SK-N-SH treated with all-trans-retinoic acid at 6 μM for 48 hours (cell line): ENCODE results near the gene MSRB1.
"Not testable (repeated sequence)": the region's sequence is repeated elsewhere in the genome, so short reads cannot be mapped to it uniquely, and the experiment has no call there.

Experiments
- ATAC-seq: fragments of 200-7000 bp; cut with Tn5 transposase; 3 replicates; pipeline ENCODE4 v1.9.1; 2020; ENCODE audit warnings: mild to moderate bottlenecking, moderate library complexity
- ARNTL ChIP-seq: fragments of 450-650 bp; formaldehyde crosslinking; IDR thresholded peaks from 2 replicates; pipeline ENCODE4 v1.5.0; 2020; ENCODE audit warnings: low read depth, mild to moderate bottlenecking, moderate library complexity, borderline replicate concordance
- BACH2 ChIP-seq: fragments of 250-450 bp; sonication (Bioruptor Pico); IDR thresholded peaks from 2 replicates; pipeline ENCODE4 v1.9.0; 2021; ENCODE audit warnings: mild to moderate bottlenecking, borderline replicate concordance
- CSDC2 ChIP-seq: fragments of 250-450 bp; sonication (Bioruptor Pico); IDR thresholded peaks from 2 replicates; pipeline ENCODE4 v1.5.0; 2020; ENCODE audit warnings: mild to moderate bottlenecking, moderate library complexity
- ESRRG ChIP-seq: fragments of 250-450 bp; sonication (Bioruptor Pico); IDR thresholded peaks from 2 replicates; pipeline ENCODE4 v1.6.1; 2021; ENCODE audit warnings: mild to moderate bottlenecking
- GLIS3 ChIP-seq: fragments of 250-450 bp; sonication (Bioruptor Pico); IDR thresholded peaks from 2 replicates; pipeline ENCODE4 v1.5.0; 2020; ENCODE audit warnings: mild to moderate bottlenecking, moderate library complexity
- PPARA ChIP-seq: fragments of 250-450 bp; sonication (Bioruptor Pico); IDR thresholded peaks from 2 replicates; pipeline ENCODE4 v1.5.0; 2020; ENCODE audit warnings: mild to moderate bottlenecking, borderline replicate concordance
- RARB ChIP-seq: fragments of 250-450 bp; sonication (Bioruptor Pico); IDR thresholded peaks from 2 replicates; pipeline ENCODE4 v1.8.0; 2021; ENCODE audit warnings: mild to moderate bottlenecking, moderate library complexity
- SNAI2 ChIP-seq: fragments of 250-450 bp; sonication (Bioruptor Pico); IDR thresholded peaks from 2 replicates; pipeline ENCODE4 v1.5.0; 2020; ENCODE audit warnings: mild to moderate bottlenecking, moderate library complexity
- TOX ChIP-seq: fragments of 250-450 bp; sonication (Bioruptor Pico); IDR thresholded peaks from 2 replicates; pipeline ENCODE4 v1.8.0; 2021; ENCODE audit warnings: mild to moderate bottlenecking, moderate library complexity, borderline replicate concordance
- ZC3H10 ChIP-seq: fragments of 250-450 bp; sonication (Bioruptor Pico); IDR thresholded peaks from 2 replicates; pipeline ENCODE4 v1.5.1; 2021; ENCODE audit warnings: mild to moderate bottlenecking, moderate library complexity
- ZFP30 ChIP-seq: fragments of 450-650 bp; formaldehyde crosslinking; IDR thresholded peaks from 2 replicates; pipeline ENCODE4 v1.5.0; 2022; ENCODE audit warnings: mild to moderate bottlenecking, moderate library complexity
- ZNF565 ChIP-seq: fragments of 450-650 bp; formaldehyde crosslinking; conservative IDR thresholded peaks from 2 replicates; pipeline ENCODE4 v1.5.0; 2020; ENCODE audit warnings: low read depth, mild to moderate bottlenecking, moderate library complexity
- ZNF70 ChIP-seq: fragments of 450-650 bp; formaldehyde crosslinking; IDR thresholded peaks from 2 replicates; pipeline ENCODE4 v1.5.0; 2020; ENCODE audit warnings: mild to moderate bottlenecking, moderate library complexity
- TF ChIP-seq, protein P1 (sequence below): fragments of 250-450 bp; sonication (Bioruptor Pico); IDR thresholded peaks from 2 replicates; pipeline ENCODE4 v1.5.0; 2020; ENCODE audit warnings: mild to moderate bottlenecking, moderate library complexity
- TF ChIP-seq, protein P2 (sequence below): fragments of 250-450 bp; sonication (Bioruptor Pico); IDR thresholded peaks from 2 replicates; pipeline ENCODE4 v1.8.0; 2021; ENCODE audit warnings: low read depth, mild to moderate bottlenecking, moderate library complexity, borderline replicate concordance
- TF ChIP-seq, protein P3 (sequence below): fragments of 250-450 bp; sonication (Bioruptor Pico); IDR thresholded peaks from 2 replicates; pipeline ENCODE4 v1.8.0; 2020; ENCODE audit warnings: mild to moderate bottlenecking, moderate library complexity, borderline replicate concordance
- TF ChIP-seq, protein P4 (sequence below): fragments of 250-450 bp; sonication (Bioruptor Pico); IDR thresholded peaks from 2 replicates; pipeline ENCODE4 v1.5.1; 2020; ENCODE audit warnings: low read depth, mild to moderate bottlenecking, moderate library complexity

Gene MSRB1

DNA sequence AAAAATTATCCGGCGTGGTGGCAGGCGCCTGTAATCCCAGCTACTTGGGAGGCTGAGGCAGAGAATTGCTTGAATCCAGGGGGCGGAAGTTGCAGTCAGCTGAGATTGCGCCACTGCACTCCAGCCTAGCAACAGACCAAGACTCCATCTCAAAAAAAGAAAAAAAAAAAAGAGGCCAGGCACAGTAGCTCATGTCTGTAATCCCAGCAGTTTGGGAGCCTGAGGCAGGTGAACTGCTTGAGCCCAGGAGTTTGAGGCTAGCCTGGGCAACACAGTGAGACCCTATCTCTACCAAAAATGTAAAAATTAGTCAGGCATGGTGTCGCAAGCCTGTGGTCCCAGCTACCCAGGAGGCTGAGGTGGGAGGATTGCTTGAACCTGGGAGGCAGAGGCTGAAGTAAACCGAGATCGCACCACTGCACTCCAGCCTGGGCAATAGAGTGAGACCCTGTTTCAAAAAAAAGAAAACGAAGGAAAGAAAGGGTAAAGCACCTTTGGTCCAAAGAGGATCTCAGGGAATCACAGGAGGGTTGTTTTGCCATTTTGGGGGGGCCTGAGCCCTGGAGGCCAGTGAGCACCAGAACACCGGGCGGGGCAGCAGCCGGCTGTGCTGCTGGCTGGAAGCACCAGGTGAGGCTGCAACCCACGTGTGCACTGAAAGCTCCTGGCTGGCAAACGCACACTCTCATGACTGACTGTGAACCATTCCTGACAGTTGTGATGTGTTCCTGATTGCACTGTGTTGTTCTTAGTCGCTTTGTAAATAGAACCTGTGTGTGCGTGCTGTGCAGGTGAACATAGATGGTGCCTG is 43.2 kb downstream of the MSRB1 start:
- TF ChIP-seq CSDC2 (CRISPR knock-in tag): no peak
- TF ChIP-seq, protein P1, sequence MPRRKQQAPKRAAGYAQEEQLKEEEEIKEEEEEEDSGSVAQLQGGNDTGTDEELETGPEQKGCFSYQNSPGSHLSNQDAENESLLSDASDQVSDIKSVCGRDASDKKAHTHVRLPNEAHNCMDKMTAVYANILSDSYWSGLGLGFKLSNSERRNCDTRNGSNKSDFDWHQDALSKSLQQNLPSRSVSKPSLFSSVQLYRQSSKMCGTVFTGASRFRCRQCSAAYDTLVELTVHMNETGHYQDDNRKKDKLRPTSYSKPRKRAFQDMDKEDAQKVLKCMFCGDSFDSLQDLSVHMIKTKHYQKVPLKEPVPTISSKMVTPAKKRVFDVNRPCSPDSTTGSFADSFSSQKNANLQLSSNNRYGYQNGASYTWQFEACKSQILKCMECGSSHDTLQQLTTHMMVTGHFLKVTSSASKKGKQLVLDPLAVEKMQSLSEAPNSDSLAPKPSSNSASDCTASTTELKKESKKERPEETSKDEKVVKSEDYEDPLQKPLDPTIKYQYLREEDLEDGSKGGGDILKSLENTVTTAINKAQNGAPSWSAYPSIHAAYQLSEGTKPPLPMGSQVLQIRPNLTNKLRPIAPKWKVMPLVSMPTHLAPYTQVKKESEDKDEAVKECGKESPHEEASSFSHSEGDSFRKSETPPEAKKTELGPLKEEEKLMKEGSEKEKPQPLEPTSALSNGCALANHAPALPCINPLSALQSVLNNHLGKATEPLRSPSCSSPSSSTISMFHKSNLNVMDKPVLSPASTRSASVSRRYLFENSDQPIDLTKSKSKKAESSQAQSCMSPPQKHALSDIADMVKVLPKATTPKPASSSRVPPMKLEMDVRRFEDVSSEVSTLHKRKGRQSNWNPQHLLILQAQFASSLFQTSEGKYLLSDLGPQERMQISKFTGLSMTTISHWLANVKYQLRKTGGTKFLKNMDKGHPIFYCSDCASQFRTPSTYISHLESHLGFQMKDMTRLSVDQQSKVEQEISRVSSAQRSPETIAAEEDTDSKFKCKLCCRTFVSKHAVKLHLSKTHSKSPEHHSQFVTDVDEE (CRISPR knock-in tag): no peak
- TF ChIP-seq SNAI2 (CRISPR knock-in tag): no peak
- TF ChIP-seq ZFP30 (CRISPR knock-in tag): no peak
- no peak for TF ChIP-seq ARNTL (CRISPR knock-in tag)
- ATAC-seq: no peak

DNA sequence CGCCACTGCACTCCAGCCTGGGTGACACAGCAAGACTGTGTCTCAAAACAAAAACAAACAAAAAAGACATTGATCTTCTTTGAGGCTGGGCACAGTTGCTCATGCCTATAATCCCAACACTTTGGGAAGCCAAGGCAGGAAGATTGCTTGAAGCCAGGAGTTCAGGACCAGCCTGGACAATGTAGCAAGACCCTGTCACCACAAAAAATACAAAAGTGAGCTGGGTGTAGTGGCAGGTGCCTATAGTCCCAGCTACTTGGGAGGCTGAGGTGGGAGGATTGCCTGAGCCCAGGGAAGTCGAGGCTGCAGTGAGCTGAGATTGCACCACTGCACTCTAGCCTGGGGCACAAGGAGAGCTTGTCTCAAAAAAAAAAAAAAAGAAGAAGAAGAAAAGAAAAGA is 45.3 kb downstream of the MSRB1 start:
- ATAC-seq: not testable (repeated sequence)

DNA sequence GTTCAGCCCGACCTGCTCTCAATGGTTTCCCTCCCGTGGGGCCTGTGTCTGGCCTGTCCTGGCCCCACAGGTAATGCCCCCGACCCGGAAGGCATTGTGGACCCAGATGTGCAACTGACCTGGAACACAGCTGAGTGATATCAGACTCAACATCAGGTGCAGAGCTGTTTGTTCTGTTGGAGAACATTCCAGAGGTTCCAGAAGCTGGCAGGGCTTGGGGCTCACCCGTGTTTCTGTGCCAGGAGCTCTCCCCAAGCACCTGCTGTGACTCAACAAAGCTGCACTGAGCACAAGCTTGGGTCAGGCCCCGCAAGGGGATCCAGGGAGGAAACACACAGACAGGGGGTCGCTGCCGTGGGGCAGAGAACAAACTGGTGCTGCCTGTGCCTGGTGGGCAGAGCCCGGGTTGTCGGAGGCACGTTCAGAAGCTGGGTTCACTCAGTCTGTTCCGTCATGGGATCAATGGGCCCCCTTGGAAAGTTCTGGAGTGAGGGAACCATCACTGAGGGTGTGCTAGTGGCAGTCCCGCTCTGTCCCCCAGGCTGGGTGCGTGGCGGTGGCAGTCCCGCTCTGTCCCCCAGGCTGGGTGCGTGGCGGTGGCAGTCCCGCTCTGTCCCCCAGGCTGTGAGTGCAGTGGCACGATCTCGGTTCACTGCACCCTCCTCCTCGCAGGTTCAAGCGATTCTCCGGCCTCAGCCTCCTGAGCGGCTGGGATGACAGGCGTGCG is 46.9 kb downstream of the MSRB1 start:
- no peak for ATAC-seq
- TF ChIP-seq, protein P2, sequence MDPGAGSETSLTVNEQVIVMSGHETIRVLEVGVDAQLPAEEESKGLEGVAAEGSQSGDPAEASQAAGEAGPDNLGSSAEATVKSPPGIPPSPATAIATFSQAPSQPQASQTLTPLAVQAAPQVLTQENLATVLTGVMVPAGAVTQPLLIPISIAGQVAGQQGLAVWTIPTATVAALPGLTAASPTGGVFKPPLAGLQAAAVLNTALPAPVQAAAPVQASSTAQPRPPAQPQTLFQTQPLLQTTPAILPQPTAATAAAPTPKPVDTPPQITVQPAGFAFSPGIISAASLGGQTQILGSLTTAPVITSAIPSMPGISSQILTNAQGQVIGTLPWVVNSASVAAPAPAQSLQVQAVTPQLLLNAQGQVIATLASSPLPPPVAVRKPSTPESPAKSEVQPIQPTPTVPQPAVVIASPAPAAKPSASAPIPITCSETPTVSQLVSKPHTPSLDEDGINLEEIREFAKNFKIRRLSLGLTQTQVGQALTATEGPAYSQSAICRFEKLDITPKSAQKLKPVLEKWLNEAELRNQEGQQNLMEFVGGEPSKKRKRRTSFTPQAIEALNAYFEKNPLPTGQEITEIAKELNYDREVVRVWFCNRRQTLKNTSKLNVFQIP (CRISPR knock-in tag): no peak
- no peak for TF ChIP-seq TOX (CRISPR knock-in tag)
- TF ChIP-seq BACH2: no peak
- TF ChIP-seq, protein P3, sequence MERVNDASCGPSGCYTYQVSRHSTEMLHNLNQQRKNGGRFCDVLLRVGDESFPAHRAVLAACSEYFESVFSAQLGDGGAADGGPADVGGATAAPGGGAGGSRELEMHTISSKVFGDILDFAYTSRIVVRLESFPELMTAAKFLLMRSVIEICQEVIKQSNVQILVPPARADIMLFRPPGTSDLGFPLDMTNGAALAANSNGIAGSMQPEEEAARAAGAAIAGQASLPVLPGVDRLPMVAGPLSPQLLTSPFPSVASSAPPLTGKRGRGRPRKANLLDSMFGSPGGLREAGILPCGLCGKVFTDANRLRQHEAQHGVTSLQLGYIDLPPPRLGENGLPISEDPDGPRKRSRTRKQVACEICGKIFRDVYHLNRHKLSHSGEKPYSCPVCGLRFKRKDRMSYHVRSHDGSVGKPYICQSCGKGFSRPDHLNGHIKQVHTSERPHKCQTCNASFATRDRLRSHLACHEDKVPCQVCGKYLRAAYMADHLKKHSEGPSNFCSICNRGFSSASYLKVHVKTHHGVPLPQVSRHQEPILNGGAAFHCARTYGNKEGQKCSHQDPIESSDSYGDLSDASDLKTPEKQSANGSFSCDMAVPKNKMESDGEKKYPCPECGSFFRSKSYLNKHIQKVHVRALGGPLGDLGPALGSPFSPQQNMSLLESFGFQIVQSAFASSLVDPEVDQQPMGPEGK: no peak
- TF ChIP-seq, all 23 proteins: peak for 0

DNA sequence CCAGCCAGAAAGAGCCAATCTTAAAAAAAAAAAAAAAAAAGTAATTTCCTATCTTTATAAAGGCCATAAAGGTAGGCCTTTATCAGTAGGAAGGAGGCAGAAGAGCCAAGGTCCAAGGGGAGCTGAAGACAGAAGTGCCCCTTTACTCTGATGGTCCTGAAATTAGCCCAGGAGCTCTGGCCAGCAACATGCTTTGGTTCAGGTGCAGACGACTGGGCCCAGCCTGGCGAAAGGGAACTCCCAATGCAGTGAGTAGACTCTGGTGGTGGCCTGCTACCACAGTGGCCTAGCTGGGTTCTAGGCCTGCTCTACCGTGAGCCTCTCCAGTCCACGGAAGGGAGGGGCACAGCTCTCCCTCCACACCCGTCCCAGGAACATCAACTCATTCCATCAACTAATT is 47.9 kb downstream of the MSRB1 start:
- no peak for ATAC-seq

DNA sequence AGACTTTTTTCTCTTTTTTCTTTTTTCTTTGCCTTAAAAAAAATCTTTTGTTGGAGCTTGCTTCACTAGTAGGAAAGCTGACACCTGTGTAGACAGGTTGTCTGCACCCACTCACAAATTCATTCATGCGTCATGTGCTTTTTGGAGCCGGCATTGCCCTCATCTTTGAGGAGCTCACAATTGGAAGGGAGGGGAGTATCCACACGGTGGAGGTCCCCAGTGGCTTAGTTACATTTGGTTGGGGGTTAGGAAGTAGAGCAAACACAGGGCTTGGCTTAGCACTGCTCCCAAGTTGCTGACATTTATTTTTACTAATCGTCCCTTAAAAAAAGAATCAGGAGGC is 52.3 kb downstream of the MSRB1 start:
- no peak for ATAC-seq
- TF ChIP-seq RARB (CRISPR knock-in tag): no peak
- no peak for TF ChIP-seq GLIS3
- TF ChIP-seq ZC3H10: no peak
- TF ChIP-seq, protein P4, sequence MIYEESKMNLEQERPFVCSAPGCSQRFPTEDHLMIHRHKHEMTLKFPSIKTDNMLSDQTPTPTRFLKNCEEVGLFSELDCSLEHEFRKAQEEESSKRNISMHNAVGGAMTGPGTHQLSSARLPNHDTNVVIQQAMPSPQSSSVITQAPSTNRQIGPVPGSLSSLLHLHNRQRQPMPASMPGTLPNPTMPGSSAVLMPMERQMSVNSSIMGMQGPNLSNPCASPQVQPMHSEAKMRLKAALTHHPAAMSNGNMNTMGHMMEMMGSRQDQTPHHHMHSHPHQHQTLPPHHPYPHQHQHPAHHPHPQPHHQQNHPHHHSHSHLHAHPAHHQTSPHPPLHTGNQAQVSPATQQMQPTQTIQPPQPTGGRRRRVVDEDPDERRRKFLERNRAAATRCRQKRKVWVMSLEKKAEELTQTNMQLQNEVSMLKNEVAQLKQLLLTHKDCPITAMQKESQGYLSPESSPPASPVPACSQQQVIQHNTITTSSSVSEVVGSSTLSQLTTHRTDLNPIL (CRISPR knock-in tag): no peak
- TF ChIP-seq ZNF70 (CRISPR knock-in tag): no peak
- no peak for TF ChIP-seq SNAI2 (CRISPR knock-in tag)

More for the DNA sequence above, 47.9 kb downstream of the MSRB1 start:
- TF ChIP-seq SNAI2 (CRISPR knock-in tag) (no peak), CSDC2 (CRISPR knock-in tag) (no peak), ZNF565 (no peak), RARB (CRISPR knock-in tag) (no peak), PPARA (no peak), ESRRG (CRISPR knock-in tag) (no peak), ZC3H10 (no peak), ARNTL (CRISPR knock-in tag) (no peak)
- TF ChIP-seq, protein P1 (CRISPR knock-in tag): no peak
